HepG2 (cell line): ENCODE data around the gene CTDSPL2. TPM values are rescaled to one million over a fixed set of nuclear protein-coding genes. Genes with fewer than 3 reads are reported as not detected.

Experiments
- FOXA1 ChIP-seq, 2 experiments: fragments of 450-650 bp in 1 of 2; sonication (generic) in 1 of 2; formaldehyde crosslinking in 1 of 2; IDR thresholded peaks; 2 replicates each; pipeline versions ENCODE4 v1.4.0 to v1.6.1; 2016 to 2020; ENCODE audit warnings: missing genetic modification reagents in 1 of 2
- HMGXB4 ChIP-seq, 2 experiments: sonication (generic) in 1 of 2; formaldehyde crosslinking in 1 of 2; IDR thresholded peaks; 2 replicates each; pipeline versions ENCODE4 v1.4.0 to v1.6.1; 2018 to 2020; ENCODE audit warnings: missing genetic modification reagents in 2 of 2, borderline replicate concordance in 1 of 2, low read depth in 1 of 2, mild to moderate bottlenecking in 1 of 2, missing biosample characterization in 1 of 2
- LBX2 ChIP-seq: sonication (generic); formaldehyde crosslinking; IDR thresholded peaks from 2 replicates; pipeline ENCODE4 v1.5.0; 2020; ENCODE audit warnings: missing genetic modification reagents, mild to moderate bottlenecking, borderline replicate concordance
- PBX2 ChIP-seq: IDR thresholded peaks from 2 replicates; pipeline ENCODE4 v1.6.1; 2016; ENCODE audit warnings: control low read depth
- PHF20 ChIP-seq: sonication (generic); formaldehyde crosslinking; IDR thresholded peaks from 2 replicates; pipeline ENCODE4 v1.5.0; 2020; ENCODE audit warnings: mild to moderate bottlenecking, missing genetic modification reagents
- POGK ChIP-seq: sonication (generic); formaldehyde crosslinking; conservative IDR thresholded peaks from 2 replicates; pipeline ENCODE4 v1.8.0; 2022; ENCODE audit warnings: mild to moderate bottlenecking, moderate library complexity, missing genetic modification reagents
- RFX3 ChIP-seq: IDR thresholded peaks from 2 replicates; pipeline ENCODE4 v1.6.1; 2016; ENCODE audit warnings: missing biosample characterization, missing genetic modification reagents
- USF2 ChIP-seq, 2 experiments: sonication (generic) in 1 of 2; formaldehyde crosslinking in 1 of 2; IDR thresholded peaks; 2 replicates each; pipeline versions ENCODE4 v1.5.1 to v1.6.1; 2011 to 2020; ENCODE audit warnings: borderline replicate concordance in 1 of 2, low read depth in 1 of 2, low read length in 1 of 2, mild to moderate bottlenecking in 1 of 2, missing genetic modification reagents in 1 of 2, moderate library complexity in 1 of 2
- ZBTB10 ChIP-seq: sonication (generic); formaldehyde crosslinking; IDR thresholded peaks from 2 replicates; pipeline ENCODE4 v1.4.0; 2020; ENCODE audit warnings: missing genetic modification reagents, borderline replicate concordance
- ZNF337 ChIP-seq: sonication (generic); formaldehyde crosslinking; IDR thresholded peaks from 2 replicates; pipeline ENCODE4 v1.5.1; 2020; ENCODE audit warnings: missing genetic modification reagents, low read depth, mild to moderate bottlenecking, borderline replicate concordance
- ZNF574 ChIP-seq: sonication (generic); formaldehyde crosslinking; IDR thresholded peaks from 2 replicates; pipeline ENCODE4 v1.4.0; 2020; ENCODE audit warnings: missing genetic modification reagents
- ZNF737 ChIP-seq: sonication (generic); formaldehyde crosslinking; IDR thresholded peaks from 2 replicates; pipeline ENCODE4 v1.5.0; 2020; ENCODE audit warnings: missing genetic modification reagents, mild to moderate bottlenecking, borderline replicate concordance
- polyA plus RNA-seq, 8 experiments: library from polyadenylated mRNA; depleted of rRNA in 3 of 8; stranded (reverse) in 7 of 8; unstranded in 1 of 8; fragments of >200 nt; fragmentation: Illumina TruSeq in 4 of 8; extraction: Trizol in 4 of 8; gene quantifications; 2 replicates each; pipeline versions ENCODE4 v1.2.1 to v1.2.3, GENCODE V29; 2011 to 2016; ENCODE audit warnings: low read depth in 4 of 8, missing spikeins in 1 of 8, mixed read lengths in 1 of 8; ENCODE audit not compliant: insufficient read depth in 1 of 8
- total RNA-seq, 5 experiments: library from RNA; depleted of rRNA; stranded (reverse); fragments of >200 nt; fragmentation: Illumina TruSeq; extraction: Trizol; gene quantifications; 2 replicates each; pipeline ENCODE4 v1.2.3, GENCODE V29; 2016; ENCODE audit warnings: low read depth in 1 of 5

The CTDSPL2 gene
- total and polyA plus RNA-seq, 2 of the 13 experiments (the other 11 are each of a cell fraction or from before 2014, with no cell fraction given): 37.4 to 56.2 TPM

GRCh38 chr15:44536302-44536961 lies 109.0 kb downstream of the CTDSPL2 start (continued):
- TF ChIP-seq POGK: 0 out of 2 replicates have a peak, but pooled peaks have one; percentile 64
- no peak for TF ChIP-seq ZNF737 (CRISPR knock-in tag)
- peak; percentile 55 to 76; a peak in 3 of 4 replicates for TF ChIP-seq HMGXB4 (CRISPR knock-in tag; IDR thresholded peaks at IDR 0.05; ENCODE audit: borderline replicate concordance in 1 of 2, low read depth in 1 of 2)
- TF ChIP-seq USF2 (IDR thresholded peaks at IDR 0.05; ENCODE audit: low read depth, low read length): no peak
- TF ChIP-seq USF2 (CRISPR knock-in tag; IDR thresholded peaks at IDR 0.05; ENCODE audit: borderline replicate concordance): peak; percentile 37; the same call in 1 of the 2 replicates
- TF ChIP-seq ZNF574 (CRISPR knock-in tag): no peak; the same call in 1 of the 2 replicates
- TF ChIP-seq LBX2 (CRISPR knock-in tag): no peak
- TF ChIP-seq FOXA1 (IDR thresholded peaks at IDR 0.05): no peak
- no peak for TF ChIP-seq FOXA1 (CRISPR knock-in tag; IDR thresholded peaks at IDR 0.05)
- TF ChIP-seq PHF20 (CRISPR knock-in tag): peak; percentile 21; the same call in 1 of the 2 replicates
- TF ChIP-seq ZNF337 (CRISPR knock-in tag): no peak; the same call in 1 of the 2 replicates
- no peak for TF ChIP-seq RFX3 (CRISPR knock-in tag)
- no peak for TF ChIP-seq PBX2 (CRISPR knock-in tag)
- TF ChIP-seq ZBTB10 (CRISPR knock-in tag): peak; percentile 73
